T47D (cell line): Measurements from ENCODE around the gene MRGPRD.

Experiments
- DNase-seq, 2 experiments: peaks; one replicate each; pipeline versions ENCODE4 v3.0.0 to v3.0.0-alpha.2; 2011 to 2012; ENCODE audit warnings: low read depth in 1 of 2, low spot score in 1 of 2
- JUND ChIP-seq: IDR thresholded peaks from 2 replicates; pipeline ENCODE4 v1.6.1; 2012; ENCODE audit warnings: low read depth
- in situ Hi-C: cut with HindIII; loops from 2 replicates; pipeline ENCODE4 v1.10.0; 2016; ENCODE audit warnings: low sequenced_read_pairs, low pct_unique_long_range_greater_than_20kb

MRGPRD gene

DNA sequence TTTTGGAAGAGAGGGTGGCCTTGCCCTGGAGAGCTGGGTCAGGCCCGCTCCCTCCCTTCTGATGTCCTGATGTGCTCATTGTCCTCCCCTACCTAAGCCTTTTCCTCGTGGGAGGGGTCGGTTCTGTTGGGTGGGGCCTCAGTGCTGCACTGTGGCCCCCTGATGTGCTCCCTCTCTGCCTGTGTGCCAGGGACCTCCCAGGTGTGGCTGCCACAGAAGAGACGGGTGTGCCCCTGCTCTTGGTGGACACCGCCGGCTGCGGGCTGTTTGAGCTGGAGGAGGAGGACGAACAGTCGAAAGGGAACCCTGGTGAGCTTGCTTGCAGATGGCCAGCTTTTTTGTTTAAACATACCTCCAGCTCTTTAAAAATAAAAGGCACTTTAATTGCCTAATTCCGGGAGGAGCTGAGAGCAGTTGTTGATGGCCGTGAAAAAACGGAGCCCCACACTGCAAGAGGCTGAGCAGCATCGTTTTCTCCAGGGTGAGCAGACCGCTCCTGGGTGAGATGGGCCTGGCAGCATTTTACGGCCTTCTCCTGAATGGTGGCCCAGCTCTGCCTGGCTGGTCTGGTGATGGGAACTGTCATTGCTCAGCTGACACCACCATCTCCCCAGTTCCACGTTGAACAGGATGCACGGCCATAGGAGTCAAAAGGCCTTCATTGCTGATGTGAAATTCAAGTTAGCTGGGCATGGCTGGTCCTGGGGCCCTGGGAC, 47.0 kb downstream of the MRGPRD start:
- no peak for TF ChIP-seq JUND
- in situ Hi-C loops: no loop called here
- no peak for DNase-seq

DNA sequence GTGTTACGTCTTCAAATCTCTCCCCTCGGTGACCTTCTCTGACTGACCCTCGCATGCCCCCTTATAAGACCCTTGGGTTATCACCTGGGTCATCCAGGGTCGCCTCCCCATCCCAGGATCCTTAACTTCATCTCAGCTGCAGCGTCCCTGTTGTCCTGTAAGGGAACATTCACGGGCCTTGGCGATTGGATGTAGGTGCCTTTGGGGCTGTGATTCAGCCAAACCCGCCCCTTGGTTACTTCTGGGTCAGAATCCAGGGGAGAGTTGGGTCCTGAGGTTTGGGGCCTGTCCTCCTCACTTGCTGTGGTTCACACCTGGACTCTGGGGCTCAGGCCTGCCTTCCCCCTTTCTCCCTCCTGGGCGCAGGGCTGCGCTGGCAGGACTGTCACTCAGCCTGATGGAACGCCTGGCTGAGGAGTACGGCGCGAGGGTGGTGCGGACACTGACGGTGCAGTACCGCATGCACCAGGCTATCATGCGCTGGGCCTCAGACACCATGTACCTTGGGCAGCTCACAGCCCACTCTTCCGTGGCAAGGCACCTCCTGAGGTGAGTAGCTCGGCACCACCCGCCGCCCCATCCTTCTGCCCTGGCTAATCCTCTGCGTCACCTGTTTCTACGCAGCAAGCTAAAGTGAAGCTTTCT, 47.7 kb downstream of the MRGPRD start:
- in situ Hi-C loops: no loop called here
- no peak for DNase-seq
- no peak for TF ChIP-seq JUND

DNA sequence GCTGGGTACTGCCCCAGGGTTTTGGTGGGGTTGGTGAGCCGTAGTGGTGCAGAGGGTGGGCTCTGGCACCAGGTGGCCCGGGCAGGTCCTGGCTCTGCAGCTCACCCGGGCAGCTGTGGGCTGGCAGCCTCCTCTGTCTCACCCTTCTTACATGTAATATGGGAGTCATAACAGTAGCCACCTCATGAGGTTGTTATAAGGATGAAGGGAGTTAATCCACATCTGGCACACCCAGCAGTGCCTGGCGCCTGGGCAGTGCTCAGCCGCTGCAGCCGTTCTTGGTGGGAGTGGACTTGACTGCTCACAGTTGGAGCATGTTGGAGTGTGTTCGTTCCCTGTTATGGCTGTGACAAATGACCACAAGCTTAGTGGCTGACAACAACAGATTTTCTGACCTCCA, 48.4 kb downstream of the MRGPRD start:
- no peak for DNase-seq
- in situ Hi-C loops: no loop called here
- no peak for TF ChIP-seq JUND

DNA sequence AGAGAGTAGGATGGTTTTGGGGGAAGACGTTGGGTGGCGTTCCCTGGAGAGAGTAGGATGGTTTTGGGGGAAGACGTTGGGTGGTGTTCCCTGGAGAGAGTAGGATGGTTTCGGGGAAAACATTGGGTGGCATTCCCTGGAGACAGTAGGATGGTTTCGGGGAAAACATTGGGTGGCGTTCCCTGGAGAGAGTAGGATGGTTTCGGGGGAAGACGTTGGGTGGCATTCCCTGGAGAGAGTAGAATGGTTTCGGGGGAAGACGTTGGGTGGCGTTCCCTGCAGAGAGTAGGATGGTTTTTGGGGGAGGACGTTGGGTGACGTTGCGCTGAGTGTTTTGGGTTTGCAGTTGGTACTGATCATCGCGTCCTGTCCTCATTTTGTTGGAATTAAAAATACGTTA, 48.9 kb downstream of the MRGPRD start:
- DNase-seq: no peak
- no peak for TF ChIP-seq JUND
- in situ Hi-C loops: no loop called here

DNA sequence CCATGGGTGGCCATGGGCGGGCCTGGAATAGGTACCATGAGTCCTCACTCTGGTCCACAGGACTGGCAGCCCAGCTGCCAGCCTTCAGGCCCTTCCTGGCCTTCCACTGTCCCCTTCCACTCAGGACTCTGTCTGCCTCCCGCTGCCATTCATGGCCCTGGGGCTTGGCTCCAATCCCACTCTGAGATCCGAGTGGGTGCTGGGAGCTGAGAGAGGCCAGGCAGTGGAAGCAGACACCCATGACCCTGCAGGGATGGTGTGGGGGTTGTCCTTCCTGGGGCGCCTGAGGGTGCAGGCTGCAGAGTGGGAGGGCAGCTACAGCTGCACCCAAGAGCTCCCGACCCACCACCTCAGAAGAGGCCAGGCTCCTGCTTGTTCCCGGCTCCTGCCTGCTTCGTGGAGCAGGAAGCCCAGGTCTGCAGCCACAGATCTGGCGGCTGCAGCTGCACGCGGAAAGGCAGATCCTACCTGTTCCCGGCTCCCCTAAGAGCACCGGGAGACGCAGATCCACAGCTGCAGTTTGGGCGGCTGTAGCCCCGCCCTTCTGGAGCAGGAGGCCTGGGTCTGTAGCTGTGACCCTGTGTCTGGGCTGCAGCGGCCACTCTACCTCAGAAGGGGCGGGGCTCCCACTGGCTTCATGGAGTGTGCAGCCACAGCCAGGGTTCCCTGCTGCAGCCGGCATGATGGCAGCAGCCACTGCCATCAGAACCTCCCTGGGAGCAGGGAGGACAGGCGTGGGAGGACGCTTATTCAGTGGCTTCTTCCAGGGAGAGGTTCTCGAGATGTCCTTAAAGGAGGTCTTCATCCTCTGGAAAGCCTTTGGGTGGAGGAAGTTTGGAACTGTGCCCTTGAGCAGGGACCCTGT, 49.6 kb downstream of the MRGPRD start:
- no peak for DNase-seq
- TF ChIP-seq JUND: no peak
- in situ Hi-C loops: no loop called here
